GM12878 (cell line): Measurements from ENCODE around the gene SRSF3.

Experiments
- CBFB ChIP-seq: IDR thresholded peaks from 2 replicates; pipeline ENCODE4 v1.6.1; 2016; ENCODE audit warnings: antibody characterized with exemption, low read depth
- CBX5 ChIP-seq: sonication (generic); IDR thresholded peaks from 2 replicates; pipeline ENCODE4 v1.6.1; 2016; ENCODE audit warnings: low read depth, moderate library complexity, mild to moderate bottlenecking, inconsistent platforms
- ESRRA ChIP-seq: IDR thresholded peaks from 2 replicates; pipeline ENCODE4 v1.6.1; 2012; ENCODE audit warnings: mild to moderate bottlenecking, low read length, improper control_type of control experiment
- TF ChIP-seq, protein P1 (sequence below): IDR thresholded peaks from 2 replicates; pipeline ENCODE4 v1.6.1; 2011; ENCODE audit warnings: low read depth, mild to moderate bottlenecking, low read length, moderate library complexity, borderline replicate concordance; ENCODE audit errors: extremely low read depth

DNA sequence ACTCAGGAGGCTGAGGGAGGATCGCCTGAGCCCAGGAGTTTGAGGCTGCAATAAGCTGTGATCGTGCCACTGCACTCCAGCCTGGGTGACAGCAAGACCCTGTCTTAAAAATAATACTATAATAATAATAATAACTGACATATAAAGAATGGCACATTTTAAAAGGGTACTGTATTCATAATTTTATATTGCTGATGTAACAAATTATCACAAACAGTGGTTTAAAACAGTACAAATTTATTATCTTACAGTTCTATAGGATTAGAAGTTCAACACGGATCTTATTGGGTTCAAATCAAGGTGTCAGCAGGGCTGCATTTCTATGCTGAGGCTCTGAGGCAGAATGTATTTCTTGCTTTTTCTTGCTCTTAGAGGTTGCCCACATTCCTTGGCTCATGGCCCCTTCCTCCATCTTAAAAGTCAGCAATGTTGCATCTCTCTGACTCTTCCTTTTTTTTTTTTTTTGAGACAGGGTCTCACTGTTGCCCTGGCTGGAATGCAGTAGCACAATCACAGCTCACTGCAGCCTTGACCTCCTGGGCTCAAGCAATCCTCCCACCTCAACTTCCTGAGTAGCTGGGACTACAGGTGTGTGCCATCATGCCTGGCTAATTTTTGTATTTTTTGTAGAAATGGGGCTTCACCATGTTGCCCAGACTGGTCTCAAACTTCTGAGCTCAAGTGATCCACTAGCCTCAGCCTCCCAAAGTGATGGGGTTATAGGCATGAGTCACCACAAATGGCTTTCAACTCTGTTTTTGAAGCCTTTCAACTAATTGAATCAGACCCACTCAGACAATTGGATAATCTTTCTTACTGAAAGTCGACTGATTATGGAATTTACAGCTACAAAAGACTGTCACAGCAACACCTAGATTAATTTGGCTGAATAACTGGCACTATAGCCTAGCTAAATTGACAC, 22.8 kb upstream of the SRSF3 start:
- no peak for TF ChIP-seq CBFB
- no peak for TF ChIP-seq ESRRA
- TF ChIP-seq CBX5, result no peak
- TF ChIP-seq, protein P1, sequence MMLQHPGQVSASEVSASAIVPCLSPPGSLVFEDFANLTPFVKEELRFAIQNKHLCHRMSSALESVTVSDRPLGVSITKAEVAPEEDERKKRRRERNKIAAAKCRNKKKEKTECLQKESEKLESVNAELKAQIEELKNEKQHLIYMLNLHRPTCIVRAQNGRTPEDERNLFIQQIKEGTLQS, result no peak
